Thyroid gland (tissue), 4 donors: ENCODE measurements around the gene ANXA3. TPM values are rescaled to one million over a fixed set of nuclear protein-coding genes. Genes with fewer than 3 reads are reported as not detected.

Source experiments
- DNase-seq, 2 donors: peaks; one replicate each; pipeline ENCODE4 v3.0.0-alpha.2; 2019
- H3K27ac ChIP-seq, 3 donors: fragments of 200-600 bp; sonication (generic); 1 replicate in 2 of 3; 2 replicates in 1 of 3; pipeline ENCODE4 v1.5.1; 2016 to 2019; ENCODE audit warnings: mild to moderate bottlenecking in 1 of 3, moderate library complexity in 1 of 3
- H3K27me3 ChIP-seq: fragments of 200-600 bp; sonication (generic); one replicate; pipeline ENCODE4 v1.5.1; 2019
- H3K36me3 ChIP-seq, 2 donors: fragments of 200-600 bp; sonication (generic); one replicate each; pipeline ENCODE4 v1.5.1; 2016 to 2019
- H3K4me1 ChIP-seq, 2 donors: fragments of 200-600 bp; sonication (generic); one replicate each; pipeline ENCODE4 v1.5.1; 2017 to 2019
- H3K4me3 ChIP-seq, 3 donors: fragments of 200-600 bp; sonication (generic); replicated peaks in 1 of 3; 1 replicate in 2 of 3; 2 replicates in 1 of 3; pipeline ENCODE4 v1.5.1; 2016; ENCODE audit warnings: mild to moderate bottlenecking in 1 of 3
- H3K9me3 ChIP-seq: fragments of 200-600 bp; sonication (generic); one replicate; pipeline ENCODE4 v1.5.1; 2017
- POLR2A ChIP-seq, 2 donors: fragments of 450-650 bp; IDR thresholded peaks; one replicate each; pipeline ENCODE4 v1.6.1; 2017; ENCODE audit warnings: antibody characterized with exemption in 2 of 2, mild to moderate bottlenecking in 2 of 2, moderate library complexity in 1 of 2
- WGBS, 2 donors: methylation state at CpG; one replicate each; pipeline ENCODE4 v1.1.5; 2017; 5-methylcytosine and 5-hydroxymethylcytosine counted together
- intact Hi-C: fragments of 100-400 bp; cut with DNase I; formaldehyde crosslinking; loops from one replicate; pipeline ENCODE4 v1.15.1; 2023
- total RNA-seq, 4 donors: library from RNA; depleted of rRNA; stranded (reverse); fragments of >200 nt; gene quantifications; one replicate each; pipeline ENCODE4 v1.2.3, GENCODE V29; 2016
- TF ChIP-seq, protein P1 (sequence below), 6 experiments: fragments of 200-600 bp in 3 of 6; fragments of 450-650 bp in 3 of 6; sonication (generic) in 3 of 6; IDR thresholded peaks; one replicate each; pipeline ENCODE4 v1.5.1; 2016 to 2019; ENCODE audit warnings: antibody characterized with exemption in 6 of 6, mild to moderate bottlenecking in 2 of 6, inconsistent platforms in 1 of 6, moderate library complexity in 1 of 6

The ANXA3 gene
- total RNA-seq, 4 donors from 2014 or later, result 98.7 to 213 (median 156) TPM

DNA sequence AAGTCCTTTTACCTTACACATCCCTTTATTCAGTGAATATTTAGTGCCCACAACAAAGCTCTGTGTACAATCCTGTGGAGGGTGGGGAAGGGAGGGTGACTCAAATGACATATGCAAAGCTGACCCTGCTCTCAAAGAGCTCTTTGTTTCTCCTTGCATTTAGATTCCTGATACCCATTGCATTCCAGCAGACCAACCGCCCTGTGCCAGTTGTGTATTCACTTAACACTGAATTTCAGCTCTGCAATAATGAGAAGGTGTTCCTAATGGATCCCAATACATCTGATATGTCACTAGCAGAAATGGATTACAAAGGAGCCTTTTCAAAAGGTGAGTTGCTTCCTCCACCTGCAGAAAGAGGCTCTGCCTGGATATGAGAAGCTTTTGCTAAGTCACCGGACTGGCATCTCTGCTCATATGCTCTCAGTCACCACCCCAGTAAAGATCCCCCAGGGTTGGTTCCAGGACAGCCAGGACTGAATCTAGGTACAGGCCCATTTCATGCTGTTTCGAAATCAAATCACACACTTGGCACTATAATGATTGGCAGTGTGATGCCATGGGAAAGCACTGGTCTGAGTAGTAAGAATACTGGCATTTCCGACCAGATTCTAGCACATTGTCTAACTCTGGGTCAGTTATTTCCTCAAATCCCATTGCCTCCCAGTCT, 17.1 kb upstream of the ANXA3 start:
- no peaks in the 10 kb centered on the region for H3K36me3 ChIP-seq
- 90 to 94% methylated on average over 4 of the region's 4 CpGs for WGBS, 2 donors
- no peaks in the 10 kb centered on the region for H3K27me3 ChIP-seq
- H3K9me3 ChIP-seq, result no peaks in the 10 kb centered on the region
- DNase-seq, result no peak
- no peak overlapping the region for H3K27ac ChIP-seq
- no peaks in the 10 kb centered on the region for H3K4me1 ChIP-seq
- TF ChIP-seq, protein P1, sequence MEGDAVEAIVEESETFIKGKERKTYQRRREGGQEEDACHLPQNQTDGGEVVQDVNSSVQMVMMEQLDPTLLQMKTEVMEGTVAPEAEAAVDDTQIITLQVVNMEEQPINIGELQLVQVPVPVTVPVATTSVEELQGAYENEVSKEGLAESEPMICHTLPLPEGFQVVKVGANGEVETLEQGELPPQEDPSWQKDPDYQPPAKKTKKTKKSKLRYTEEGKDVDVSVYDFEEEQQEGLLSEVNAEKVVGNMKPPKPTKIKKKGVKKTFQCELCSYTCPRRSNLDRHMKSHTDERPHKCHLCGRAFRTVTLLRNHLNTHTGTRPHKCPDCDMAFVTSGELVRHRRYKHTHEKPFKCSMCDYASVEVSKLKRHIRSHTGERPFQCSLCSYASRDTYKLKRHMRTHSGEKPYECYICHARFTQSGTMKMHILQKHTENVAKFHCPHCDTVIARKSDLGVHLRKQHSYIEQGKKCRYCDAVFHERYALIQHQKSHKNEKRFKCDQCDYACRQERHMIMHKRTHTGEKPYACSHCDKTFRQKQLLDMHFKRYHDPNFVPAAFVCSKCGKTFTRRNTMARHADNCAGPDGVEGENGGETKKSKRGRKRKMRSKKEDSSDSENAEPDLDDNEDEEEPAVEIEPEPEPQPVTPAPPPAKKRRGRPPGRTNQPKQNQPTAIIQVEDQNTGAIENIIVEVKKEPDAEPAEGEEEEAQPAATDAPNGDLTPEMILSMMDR (IDR thresholded peaks at IDR 0.05), result no peak
- no peak for TF ChIP-seq POLR2A (IDR thresholded peaks at IDR 0.05)
- intact Hi-C loops, result no loop called here
- H3K4me3 ChIP-seq, result no peak overlapping the region

DNA sequence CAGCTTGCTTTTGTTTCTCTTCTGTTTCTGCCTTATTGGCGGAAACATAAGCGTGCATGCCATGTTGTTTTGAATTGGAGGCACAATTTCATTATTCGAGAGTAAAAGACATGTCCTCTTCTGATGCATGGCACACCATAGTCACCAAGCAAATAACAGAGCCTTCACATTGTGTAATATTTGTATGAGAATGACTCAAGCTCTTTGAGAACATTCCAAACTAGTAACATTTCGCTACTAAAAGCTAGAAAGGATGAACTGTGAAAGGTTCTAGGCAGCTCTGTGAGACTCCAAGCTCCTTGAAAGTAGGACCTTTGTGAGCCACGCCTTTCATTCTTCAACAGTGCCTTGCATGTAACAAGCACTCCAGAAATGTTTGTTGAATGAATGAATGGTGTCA, 9.2 kb upstream of the ANXA3 start:
- no peaks in the 10 kb centered on the region for H3K4me1 ChIP-seq
- H3K27ac ChIP-seq, result no peak overlapping the region
- TF ChIP-seq, protein P1 (IDR thresholded peaks at IDR 0.05), result no peak
- no peak for TF ChIP-seq POLR2A (IDR thresholded peaks at IDR 0.05)
- no peak overlapping the region for H3K4me3 ChIP-seq
- H3K36me3 ChIP-seq, result no peaks in the 10 kb centered on the region
- DNase-seq, result no peak
- 93 to 97% methylated on average over 5 of the region's 5 CpGs for WGBS, 2 donors
- no peaks in the 10 kb centered on the region for H3K9me3 ChIP-seq
- intact Hi-C loops, result no loop called here
- H3K27me3 ChIP-seq, result no peaks in the 10 kb centered on the region

DNA sequence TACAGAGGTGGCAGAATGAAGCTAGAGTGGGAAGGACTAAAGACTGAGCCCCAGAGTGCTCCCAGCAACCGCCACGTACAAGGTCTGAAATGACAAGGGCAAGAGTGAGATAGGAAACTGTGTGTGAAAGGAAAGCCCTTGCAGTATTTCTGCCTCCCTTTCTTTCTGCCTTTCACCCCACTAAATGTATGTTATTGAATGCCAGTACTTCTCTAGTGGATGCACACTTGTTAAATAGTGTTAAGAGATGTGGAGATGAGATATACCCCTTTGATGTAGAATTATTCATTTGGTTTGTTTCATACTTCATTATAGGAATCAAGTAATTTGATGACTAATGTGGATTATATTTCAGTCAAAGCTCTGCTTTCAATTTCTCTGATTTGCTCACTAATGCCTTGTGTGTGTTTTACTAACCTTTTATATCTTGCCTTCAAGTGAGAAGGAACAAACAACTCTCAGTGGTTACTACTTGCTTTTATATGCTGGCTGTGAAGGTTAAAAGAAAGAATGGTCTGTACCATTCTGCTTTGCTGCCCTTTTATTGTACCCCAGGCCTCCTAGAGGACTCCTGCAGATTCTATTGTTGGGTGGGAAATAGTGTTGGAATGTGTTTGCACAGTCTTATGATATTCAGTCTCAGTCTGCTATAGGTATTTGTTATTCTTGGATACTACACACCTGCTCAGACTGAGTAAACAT, 8.0 kb upstream of the ANXA3 start:
- no peak overlapping the region for H3K27ac ChIP-seq

DNA sequence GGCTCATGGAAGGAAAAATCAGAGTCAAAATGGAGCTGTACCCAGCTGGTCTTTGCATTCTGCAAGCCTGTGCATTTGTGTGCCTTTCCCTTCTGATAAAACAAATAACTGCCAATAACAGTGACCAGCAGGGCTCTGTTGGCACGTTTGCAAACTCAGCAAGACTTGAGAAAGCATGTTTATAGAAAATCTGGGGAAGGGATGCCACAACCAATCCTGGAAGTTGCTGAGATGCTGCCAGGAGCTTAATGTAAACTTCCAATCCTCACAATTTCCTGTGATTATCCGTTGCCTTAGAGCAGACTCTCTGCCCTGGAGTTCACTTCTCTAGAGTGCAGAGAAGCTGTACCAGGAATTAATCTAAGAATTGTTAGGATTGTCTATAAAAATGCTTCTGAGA, 6.9 kb upstream of the ANXA3 start:
- H3K9me3 ChIP-seq, result no peaks in the 10 kb centered on the region
- H3K27me3 ChIP-seq, result no peaks in the 10 kb centered on the region
- H3K27ac ChIP-seq, result peak overlapping the region in 1 of 3 donors; percentile 4
- H3K4me3 ChIP-seq, result no peak overlapping the region
- H3K4me1 ChIP-seq, result peaks cover 0 to 4% of the 10 kb centered on the region in 2 donors
- 29 to 33% methylated on average over 2 of the region's 2 CpGs for WGBS, 2 donors
- intact Hi-C loops, result no loop called here
- DNase-seq, result no peak
- H3K36me3 ChIP-seq, result no peaks in the 10 kb centered on the region
- no peak for TF ChIP-seq POLR2A (IDR thresholded peaks at IDR 0.05)
- TF ChIP-seq, protein P1 (IDR thresholded peaks at IDR 0.05), result no peak

More for the DNA sequence above, 8.0 kb upstream of the ANXA3 start:
- Histone ChIP-seq H3K36me3 (no peaks in the 10 kb centered on the region), H3K9me3 (no peaks in the 10 kb centered on the region), H3K27me3 (no peaks in the 10 kb centered on the region), H3K4me1 (no peaks in the 10 kb centered on the region), H3K4me3 (no peak overlapping the region)
- 87 to 97% methylated on average over 2 of the region's 2 CpGs for WGBS, 2 donors
- intact Hi-C loops, result no loop called here
- TF ChIP-seq, protein P1 (IDR thresholded peaks at IDR 0.05), result no peak
- TF ChIP-seq POLR2A (IDR thresholded peaks at IDR 0.05), result no peak
- no peak for DNase-seq
